GM21526 (cell line): Measurements from ENCODE around the gene CATSPER1.

Experiments
- ATAC-seq: cut with Tn5 transposase; IDR thresholded peaks from one replicate; pipeline ENCODE4 v1.9.1; 2021; ENCODE audit warnings: moderate library complexity; ENCODE audit not compliant: unreplicated experiment, low FRiP score

CATSPER1 gene

GRCh38 chr11:65976216-65977176 is 49.8 kb downstream of the CATSPER1 start:
- no peak for ATAC-seq

DNA sequence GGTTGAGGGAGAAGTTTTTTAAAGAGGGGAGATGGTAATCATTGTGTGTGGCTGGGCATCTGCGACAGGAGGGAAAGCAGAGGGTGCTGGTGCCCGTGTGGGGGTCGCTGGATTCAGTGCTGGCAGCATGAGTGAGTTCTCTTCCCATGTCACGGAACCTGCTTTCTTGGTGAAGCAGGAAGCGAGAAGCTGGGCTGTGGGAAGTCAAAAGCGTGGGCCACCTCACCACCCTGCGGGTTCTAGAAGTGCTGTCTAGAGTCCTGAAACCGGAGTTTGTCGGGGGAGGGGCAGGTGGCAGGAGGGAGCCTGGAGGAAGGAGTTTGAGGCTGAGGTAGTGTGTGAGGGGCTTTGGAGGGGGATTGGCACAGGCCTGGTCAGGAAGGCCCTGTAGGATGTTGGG is 50.5 kb downstream of the CATSPER1 start:
- no peak for ATAC-seq

GRCh38 chr11:65973439-65974110 is 52.7 kb downstream of the CATSPER1 start:
- no peak for ATAC-seq

GRCh38 chr11:65972116-65972515 is 54.2 kb downstream of the CATSPER1 start:
- ATAC-seq: no peak

- no peak for ATAC-seq
These were observed 57.4 kb downstream of the CATSPER1 start for GRCh38 chr11:65968600-65969482.

- ATAC-seq: no peak
These were observed 58.8 kb downstream of the CATSPER1 start for GRCh38 chr11:65967329-65967934.
